Neutrophil (primary cell): ENCODE measurements around the gene KCNQ1.

Experiments
- H3K27ac ChIP-seq: fragments of 200-600 bp; sonication (generic); 2 replicates; pipeline ENCODE4 v1.5.1; 2016; ENCODE audit warnings: mild to moderate bottlenecking, moderate library complexity
- H3K27me3 ChIP-seq: fragments of 200-600 bp; sonication (generic); 2 replicates; pipeline ENCODE4 v1.6.0; 2016; ENCODE audit warnings: mild to moderate bottlenecking
- H3K36me3 ChIP-seq: fragments of 200-600 bp; sonication (generic); 2 replicates; pipeline ENCODE4 v1.5.1; 2017
- H3K4me1 ChIP-seq, 2 experiments: fragments of 200-600 bp in 1 of 2; sonication (generic) in 1 of 2; 1 replicate in 1 of 2; 2 replicates in 1 of 2; pipeline versions ENCODE4 v1.5.1 to v1.6.1; 2013 to 2016; ENCODE audit warnings: low read depth in 1 of 2, low read length in 1 of 2, mild to moderate bottlenecking in 1 of 2, moderate library complexity in 1 of 2; ENCODE audit not compliant: control insufficient read depth in 1 of 2, insufficient read depth in 1 of 2
- H3K4me3 ChIP-seq, 2 experiments: fragments of 200-600 bp in 1 of 2; sonication (generic) in 1 of 2; 1 replicate in 1 of 2; 2 replicates in 1 of 2; pipeline ENCODE4 v1.5.1; 2013 to 2016; ENCODE audit warnings: low read depth in 1 of 2, low read length in 1 of 2, mild to moderate bottlenecking in 1 of 2, moderate library complexity in 1 of 2
- H3K9me3 ChIP-seq: fragments of 200-600 bp; sonication (generic); 2 replicates; pipeline ENCODE4 v1.5.1; 2016
- TF ChIP-seq, protein P1 (sequence below): fragments of 200-600 bp; sonication (generic); IDR thresholded peaks from 2 replicates; pipeline ENCODE4 v1.5.1; 2016; ENCODE audit warnings: antibody characterized with exemption

The KCNQ1 gene

GRCh38 chr11:2535673-2536439 is 91.0 kb downstream of the KCNQ1 start:
- no peaks in the 10 kb centered on the region for H3K9me3 ChIP-seq
- H3K36me3 ChIP-seq = peaks cover 17% of the 10 kb centered on the region
- H3K27me3 ChIP-seq = peaks cover 41% of the 10 kb centered on the region
- H3K4me1 ChIP-seq = peaks cover 16 to 26% of the 10 kb centered on the region in 2 experiments
- TF ChIP-seq, protein P1, sequence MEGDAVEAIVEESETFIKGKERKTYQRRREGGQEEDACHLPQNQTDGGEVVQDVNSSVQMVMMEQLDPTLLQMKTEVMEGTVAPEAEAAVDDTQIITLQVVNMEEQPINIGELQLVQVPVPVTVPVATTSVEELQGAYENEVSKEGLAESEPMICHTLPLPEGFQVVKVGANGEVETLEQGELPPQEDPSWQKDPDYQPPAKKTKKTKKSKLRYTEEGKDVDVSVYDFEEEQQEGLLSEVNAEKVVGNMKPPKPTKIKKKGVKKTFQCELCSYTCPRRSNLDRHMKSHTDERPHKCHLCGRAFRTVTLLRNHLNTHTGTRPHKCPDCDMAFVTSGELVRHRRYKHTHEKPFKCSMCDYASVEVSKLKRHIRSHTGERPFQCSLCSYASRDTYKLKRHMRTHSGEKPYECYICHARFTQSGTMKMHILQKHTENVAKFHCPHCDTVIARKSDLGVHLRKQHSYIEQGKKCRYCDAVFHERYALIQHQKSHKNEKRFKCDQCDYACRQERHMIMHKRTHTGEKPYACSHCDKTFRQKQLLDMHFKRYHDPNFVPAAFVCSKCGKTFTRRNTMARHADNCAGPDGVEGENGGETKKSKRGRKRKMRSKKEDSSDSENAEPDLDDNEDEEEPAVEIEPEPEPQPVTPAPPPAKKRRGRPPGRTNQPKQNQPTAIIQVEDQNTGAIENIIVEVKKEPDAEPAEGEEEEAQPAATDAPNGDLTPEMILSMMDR = no peak
- no peak overlapping the region for H3K4me3 ChIP-seq
- H3K27ac ChIP-seq = no peak overlapping the region

DNA sequence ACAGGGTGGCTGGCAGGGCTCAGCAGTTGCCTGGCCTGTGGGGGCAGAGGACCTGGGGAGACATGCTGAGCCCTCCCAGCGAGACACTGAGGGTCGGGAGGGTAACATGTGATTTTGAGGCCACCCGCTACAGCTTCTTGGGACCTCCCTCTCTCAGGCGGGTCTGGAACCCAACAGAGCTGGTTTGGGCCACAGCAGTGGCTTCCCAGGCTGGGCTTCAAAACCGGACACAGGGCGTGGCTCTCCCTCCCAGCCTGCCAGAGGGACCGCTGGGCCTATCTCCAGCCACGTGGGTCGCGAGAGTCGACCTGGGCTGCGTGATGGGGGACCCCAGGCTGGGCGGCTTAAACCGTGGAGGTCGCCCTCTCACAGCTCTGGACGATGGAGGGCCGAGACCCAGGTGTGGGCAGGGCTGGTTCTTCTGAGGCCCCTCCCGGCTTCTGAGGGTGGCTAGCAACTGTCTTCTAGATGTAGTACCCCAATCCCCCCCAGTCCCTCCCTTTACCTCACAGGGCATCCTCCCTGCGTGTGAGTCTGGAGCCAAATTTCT is 91.7 kb downstream of the KCNQ1 start:
- Histone ChIP-seq H3K4me1 (peaks cover 16 to 23% of the 10 kb centered on the region in 2 experiments), H3K9me3 (no peaks in the 10 kb centered on the region), H3K27me3 (peaks cover 41% of the 10 kb centered on the region), H3K4me3 (no peak overlapping the region), H3K36me3 (peaks cover 12% of the 10 kb centered on the region), H3K27ac (no peak overlapping the region)
- TF ChIP-seq, protein P1 = no peak

DNA sequence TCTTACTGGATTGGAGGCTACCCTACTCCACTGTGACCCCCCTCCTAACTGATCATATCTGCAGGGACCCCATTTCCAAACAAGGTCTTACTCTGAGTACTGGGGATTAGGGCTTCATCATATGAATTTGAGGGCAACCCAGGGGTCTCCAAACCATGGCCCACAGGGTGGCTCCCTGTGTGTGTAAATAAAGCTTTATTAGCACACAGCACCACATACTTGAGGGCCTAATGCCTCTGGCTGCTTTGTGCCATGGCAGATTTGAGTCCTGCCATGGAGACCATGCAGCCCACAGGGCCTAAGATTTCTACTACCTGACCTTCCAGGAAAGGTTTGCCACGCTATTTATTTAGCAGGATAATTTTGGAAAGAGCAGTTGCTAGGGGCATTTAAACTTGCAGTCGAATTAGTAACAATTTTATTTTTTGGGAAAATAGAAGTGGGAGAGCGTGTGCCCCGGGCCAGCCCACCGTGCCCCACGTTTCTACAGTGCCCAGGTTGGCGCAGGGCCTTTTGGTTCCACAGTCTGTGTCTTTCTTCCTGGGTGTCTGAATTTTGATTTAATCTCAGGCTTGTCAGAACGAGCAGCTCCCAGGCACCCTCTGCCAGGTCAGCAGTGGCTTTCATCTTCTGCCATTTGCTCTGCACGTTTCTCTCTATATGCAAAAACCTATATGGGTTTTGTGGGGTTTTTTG is 92.3 kb downstream of the KCNQ1 start:
- H3K4me1 ChIP-seq = peaks cover 16 to 21% of the 10 kb centered on the region in 2 experiments
- peaks cover 8% of the 10 kb centered on the region for H3K36me3 ChIP-seq
- H3K27me3 ChIP-seq = peaks cover 41% of the 10 kb centered on the region
- H3K4me3 ChIP-seq = no peak overlapping the region
- H3K9me3 ChIP-seq = no peaks in the 10 kb centered on the region
- TF ChIP-seq, protein P1 = no peak
- no peak overlapping the region for H3K27ac ChIP-seq

DNA sequence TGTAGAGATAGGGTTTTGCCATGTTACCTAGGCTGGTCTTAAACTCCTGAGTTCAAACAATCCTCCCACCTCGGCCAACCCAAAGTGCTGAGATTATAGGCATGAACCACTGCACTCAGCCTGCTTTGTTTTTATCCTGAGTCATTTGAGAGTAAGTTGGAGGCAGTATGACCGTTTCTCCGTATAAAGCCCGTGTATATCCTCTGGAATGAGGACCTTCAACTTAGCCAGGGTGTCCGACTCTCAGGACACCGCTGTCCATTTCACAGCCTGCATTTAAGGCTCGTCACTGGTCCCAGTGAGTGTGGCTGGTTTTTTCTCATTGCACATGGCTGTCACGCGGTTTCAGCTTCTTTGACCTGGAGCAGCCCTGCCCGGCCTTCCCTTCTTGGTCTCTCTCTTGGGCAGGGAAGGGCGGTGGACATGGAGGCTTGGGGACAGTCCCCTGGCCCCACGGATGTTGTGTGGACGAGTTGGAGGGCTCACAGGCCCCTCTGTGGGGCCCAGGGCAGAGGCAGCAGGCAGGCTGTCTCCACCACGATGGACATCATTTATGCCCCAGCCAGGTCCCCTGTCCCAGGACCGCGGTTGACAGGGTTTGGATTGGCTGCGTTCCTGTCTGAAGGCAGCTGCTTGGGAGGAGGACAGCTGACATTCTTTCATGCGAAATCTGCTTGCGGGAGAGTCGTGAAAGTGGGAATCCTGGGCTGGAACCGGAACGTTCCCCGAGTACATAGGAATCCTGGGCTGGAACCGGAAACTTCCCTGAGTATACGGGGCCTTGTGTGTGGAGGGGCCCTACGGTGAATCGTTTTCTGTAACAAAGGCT is 93.3 kb downstream of the KCNQ1 start:
- Histone ChIP-seq H3K4me3 (no peak overlapping the region), H3K9me3 (no peaks in the 10 kb centered on the region), H3K27me3 (peaks cover 38% of the 10 kb centered on the region), H3K27ac (no peak overlapping the region), H3K4me1 (peaks cover 10 to 14% of the 10 kb centered on the region in 2 experiments), H3K36me3 (peaks cover 4% of the 10 kb centered on the region)
- TF ChIP-seq, protein P1 = no peak

GRCh38 chr11:2538951-2539350 is 94.1 kb downstream of the KCNQ1 start:
- peaks cover 30% of the 10 kb centered on the region for H3K27me3 ChIP-seq
- peaks cover 4% of the 10 kb centered on the region for H3K36me3 ChIP-seq
- TF ChIP-seq, protein P1 = no peak
- peaks cover 2 to 5% of the 10 kb centered on the region in 2 experiments for H3K4me1 ChIP-seq
- H3K9me3 ChIP-seq = no peaks in the 10 kb centered on the region
- H3K4me3 ChIP-seq = no peak overlapping the region
- H3K27ac ChIP-seq = no peak overlapping the region
